Ishikawa (cell line): ENCODE measurements around the gene RPS3.

Source experiments
- CEBPB ChIP-seq: IDR thresholded peaks from 2 replicates; pipeline ENCODE4 v1.6.1; 2012
- CREB1 ChIP-seq: IDR thresholded peaks from 2 replicates; pipeline ENCODE4 v1.6.1; 2012; ENCODE audit warnings: low read depth
- EGR1 ChIP-seq: IDR thresholded peaks from 2 replicates; pipeline ENCODE4 v1.6.1; 2012
- EP300 ChIP-seq: IDR thresholded peaks from 2 replicates; pipeline ENCODE4 v1.6.1; 2012; ENCODE audit warnings: borderline replicate concordance
- FOXM1 ChIP-seq: IDR thresholded peaks from 2 replicates; pipeline ENCODE4 v1.6.1; 2012; ENCODE audit warnings: low read depth, borderline replicate concordance
- NFIC ChIP-seq: IDR thresholded peaks from 2 replicates; pipeline ENCODE4 v1.6.1; 2012
- RAD21 ChIP-seq: IDR thresholded peaks from 2 replicates; pipeline ENCODE4 v1.6.1; 2012; ENCODE audit warnings: low read depth
- TAF1 ChIP-seq: IDR thresholded peaks from 2 replicates; pipeline ENCODE4 v1.6.1; 2012; ENCODE audit warnings: low read depth, mild to moderate bottlenecking
- TCF12 ChIP-seq: IDR thresholded peaks from 2 replicates; pipeline ENCODE4 v1.6.1; 2012; ENCODE audit warnings: low read depth
- TEAD4 ChIP-seq: IDR thresholded peaks from 2 replicates; pipeline ENCODE4 v1.6.1; 2012
- YY1 ChIP-seq: IDR thresholded peaks from 2 replicates; pipeline ENCODE4 v1.6.1; 2012; ENCODE audit warnings: low read depth
- ZBTB7A ChIP-seq: IDR thresholded peaks from 2 replicates; pipeline ENCODE4 v1.6.1; 2012; ENCODE audit warnings: low read depth
- TF ChIP-seq, protein P1 (sequence below): IDR thresholded peaks from 2 replicates; pipeline ENCODE4 v1.6.1; 2012
- TF ChIP-seq, protein P2 (sequence below): IDR thresholded peaks from 2 replicates; pipeline ENCODE4 v1.6.1; 2012; ENCODE audit warnings: low read depth, mild to moderate bottlenecking
- TF ChIP-seq, protein P3 (sequence below): IDR thresholded peaks from 2 replicates; pipeline ENCODE4 v1.6.1; 2012

The RPS3 gene

DNA sequence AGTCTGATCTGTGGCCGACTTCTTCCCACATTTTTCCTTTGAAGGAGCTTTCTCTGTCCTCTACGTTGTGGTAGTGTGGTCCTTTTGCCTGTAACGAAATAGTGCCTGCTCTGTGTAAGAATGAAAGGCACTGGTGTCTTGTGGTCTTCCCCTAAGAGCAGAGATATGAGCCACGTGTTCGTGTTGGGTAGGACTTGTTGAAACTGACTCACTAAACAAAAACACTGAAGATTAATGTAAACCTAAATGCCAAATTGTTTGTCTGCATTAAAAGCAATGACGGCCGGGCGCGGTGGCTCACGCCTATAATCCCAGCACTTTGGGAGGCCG is 10.1 kb upstream of the RPS3 start:
- no peak for TF ChIP-seq EP300
- TF ChIP-seq EGR1 = no peak
- no peak for TF ChIP-seq RAD21
- TF ChIP-seq TEAD4 = no peak
- TF ChIP-seq, protein P1, sequence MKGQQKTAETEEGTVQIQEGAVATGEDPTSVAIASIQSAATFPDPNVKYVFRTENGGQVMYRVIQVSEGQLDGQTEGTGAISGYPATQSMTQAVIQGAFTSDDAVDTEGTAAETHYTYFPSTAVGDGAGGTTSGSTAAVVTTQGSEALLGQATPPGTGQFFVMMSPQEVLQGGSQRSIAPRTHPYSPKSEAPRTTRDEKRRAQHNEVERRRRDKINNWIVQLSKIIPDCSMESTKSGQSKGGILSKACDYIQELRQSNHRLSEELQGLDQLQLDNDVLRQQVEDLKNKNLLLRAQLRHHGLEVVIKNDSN = no peak
- TF ChIP-seq NFIC = no peak
- no peak for TF ChIP-seq CEBPB
- TF ChIP-seq, protein P2, sequence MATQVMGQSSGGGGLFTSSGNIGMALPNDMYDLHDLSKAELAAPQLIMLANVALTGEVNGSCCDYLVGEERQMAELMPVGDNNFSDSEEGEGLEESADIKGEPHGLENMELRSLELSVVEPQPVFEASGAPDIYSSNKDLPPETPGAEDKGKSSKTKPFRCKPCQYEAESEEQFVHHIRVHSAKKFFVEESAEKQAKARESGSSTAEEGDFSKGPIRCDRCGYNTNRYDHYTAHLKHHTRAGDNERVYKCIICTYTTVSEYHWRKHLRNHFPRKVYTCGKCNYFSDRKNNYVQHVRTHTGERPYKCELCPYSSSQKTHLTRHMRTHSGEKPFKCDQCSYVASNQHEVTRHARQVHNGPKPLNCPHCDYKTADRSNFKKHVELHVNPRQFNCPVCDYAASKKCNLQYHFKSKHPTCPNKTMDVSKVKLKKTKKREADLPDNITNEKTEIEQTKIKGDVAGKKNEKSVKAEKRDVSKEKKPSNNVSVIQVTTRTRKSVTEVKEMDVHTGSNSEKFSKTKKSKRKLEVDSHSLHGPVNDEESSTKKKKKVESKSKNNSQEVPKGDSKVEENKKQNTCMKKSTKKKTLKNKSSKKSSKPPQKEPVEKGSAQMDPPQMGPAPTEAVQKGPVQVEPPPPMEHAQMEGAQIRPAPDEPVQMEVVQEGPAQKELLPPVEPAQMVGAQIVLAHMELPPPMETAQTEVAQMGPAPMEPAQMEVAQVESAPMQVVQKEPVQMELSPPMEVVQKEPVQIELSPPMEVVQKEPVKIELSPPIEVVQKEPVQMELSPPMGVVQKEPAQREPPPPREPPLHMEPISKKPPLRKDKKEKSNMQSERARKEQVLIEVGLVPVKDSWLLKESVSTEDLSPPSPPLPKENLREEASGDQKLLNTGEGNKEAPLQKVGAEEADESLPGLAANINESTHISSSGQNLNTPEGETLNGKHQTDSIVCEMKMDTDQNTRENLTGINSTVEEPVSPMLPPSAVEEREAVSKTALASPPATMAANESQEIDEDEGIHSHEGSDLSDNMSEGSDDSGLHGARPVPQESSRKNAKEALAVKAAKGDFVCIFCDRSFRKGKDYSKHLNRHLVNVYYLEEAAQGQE = no peak
- no peak for TF ChIP-seq FOXM1
- no peak for TF ChIP-seq ZBTB7A
- no peak for TF ChIP-seq CREB1
- TF ChIP-seq, protein P3, sequence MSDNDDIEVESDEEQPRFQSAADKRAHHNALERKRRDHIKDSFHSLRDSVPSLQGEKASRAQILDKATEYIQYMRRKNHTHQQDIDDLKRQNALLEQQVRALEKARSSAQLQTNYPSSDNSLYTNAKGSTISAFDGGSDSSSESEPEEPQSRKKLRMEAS = no peak
- TF ChIP-seq TCF12 = no peak
- TF ChIP-seq YY1 = no peak
- no peak for TF ChIP-seq TAF1

DNA sequence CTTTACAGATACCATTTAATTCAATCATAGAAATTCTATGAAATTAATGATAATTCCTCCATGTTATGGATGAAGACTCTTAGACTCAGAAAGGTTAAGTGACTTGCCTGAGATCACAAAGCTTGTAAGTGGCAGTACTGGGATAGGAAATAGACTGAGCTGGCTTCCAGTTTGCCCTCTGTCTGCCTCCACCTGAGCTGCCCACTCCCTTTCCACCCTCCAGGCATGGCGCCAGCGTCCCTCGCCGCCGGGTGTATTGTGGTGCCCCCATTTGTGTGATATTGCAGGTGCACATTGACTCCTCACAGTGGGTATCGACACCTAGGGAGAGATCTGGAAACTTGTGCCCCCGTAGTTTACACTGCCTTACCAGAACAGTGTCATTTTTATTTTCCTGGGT is 9.4 kb upstream of the RPS3 start:
- TF ChIP-seq NFIC (no peak), ZBTB7A (no peak), CREB1 (no peak), FOXM1 (no peak), RAD21 (no peak), YY1 (no peak), TAF1 (no peak), EGR1 (no peak), EP300 (no peak), TEAD4 (no peak), CEBPB (no peak), TCF12 (no peak)
- TF ChIP-seq, protein P3 = no peak
- TF ChIP-seq, protein P1 = no peak
- TF ChIP-seq, protein P2 = no peak

DNA sequence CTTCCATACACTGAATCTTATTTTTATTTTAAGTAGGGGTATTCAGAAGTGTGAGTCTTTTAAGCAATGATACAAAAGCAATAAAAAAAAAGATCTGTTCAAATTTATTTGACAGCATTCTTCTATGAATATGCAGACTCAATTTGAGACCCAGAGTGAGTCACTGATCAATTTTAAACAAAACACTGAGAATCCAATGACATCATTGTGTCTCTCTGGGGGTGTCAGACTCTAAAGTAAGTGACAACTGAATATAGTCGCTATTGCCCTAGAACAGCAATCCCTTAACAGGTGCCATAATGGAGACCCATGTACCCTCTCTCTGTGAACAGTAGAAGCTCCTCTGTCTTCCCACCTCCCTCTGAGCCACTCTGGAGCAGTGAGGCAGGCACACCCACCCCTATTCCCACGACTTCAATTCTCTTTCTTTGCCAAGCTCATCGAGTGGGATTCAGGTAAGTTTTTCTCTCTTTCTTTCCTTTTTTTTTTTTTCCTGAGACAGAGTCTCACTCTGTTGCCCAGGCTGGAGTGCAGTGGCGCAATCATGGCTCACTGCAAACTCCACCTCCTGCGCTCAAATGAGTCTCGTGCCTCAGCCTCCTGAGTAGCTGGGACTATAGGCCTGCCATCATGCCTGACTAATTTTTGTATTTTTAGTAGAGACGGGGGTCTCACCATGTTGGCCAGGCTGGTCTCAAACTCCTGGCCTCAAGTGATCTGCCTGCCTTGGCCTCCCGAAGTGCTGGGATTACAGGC is 5.1 kb upstream of the RPS3 start:
- TF ChIP-seq CEBPB (no peak), CREB1 (no peak), NFIC (no peak), TAF1 (no peak), TCF12 (no peak), ZBTB7A (no peak)

DNA sequence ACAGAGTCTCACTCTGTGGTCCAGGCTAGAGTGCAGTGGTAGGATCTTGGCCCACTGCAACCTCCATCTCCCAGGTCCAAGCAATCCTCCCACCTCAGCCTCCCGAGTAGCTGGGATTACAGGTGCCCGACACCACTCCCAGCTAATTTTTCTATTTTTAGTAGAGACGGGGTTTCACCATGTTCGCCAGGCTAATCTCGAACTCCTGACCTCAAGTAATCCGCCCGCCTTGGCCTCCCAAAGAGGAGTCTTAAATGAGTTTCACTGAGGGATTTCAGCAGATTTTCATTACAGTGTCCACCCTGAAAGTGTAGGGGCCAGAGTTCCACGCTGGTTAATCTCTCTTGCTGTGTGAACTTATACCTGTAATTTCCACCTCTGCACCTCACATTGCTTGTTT is 412 bp upstream of the RPS3 start:
- TF ChIP-seq CREB1 (no peak), NFIC (no peak), CEBPB (no peak), FOXM1 (no peak), TEAD4 (no peak)
- TF ChIP-seq, protein P1 = no peak

DNA sequence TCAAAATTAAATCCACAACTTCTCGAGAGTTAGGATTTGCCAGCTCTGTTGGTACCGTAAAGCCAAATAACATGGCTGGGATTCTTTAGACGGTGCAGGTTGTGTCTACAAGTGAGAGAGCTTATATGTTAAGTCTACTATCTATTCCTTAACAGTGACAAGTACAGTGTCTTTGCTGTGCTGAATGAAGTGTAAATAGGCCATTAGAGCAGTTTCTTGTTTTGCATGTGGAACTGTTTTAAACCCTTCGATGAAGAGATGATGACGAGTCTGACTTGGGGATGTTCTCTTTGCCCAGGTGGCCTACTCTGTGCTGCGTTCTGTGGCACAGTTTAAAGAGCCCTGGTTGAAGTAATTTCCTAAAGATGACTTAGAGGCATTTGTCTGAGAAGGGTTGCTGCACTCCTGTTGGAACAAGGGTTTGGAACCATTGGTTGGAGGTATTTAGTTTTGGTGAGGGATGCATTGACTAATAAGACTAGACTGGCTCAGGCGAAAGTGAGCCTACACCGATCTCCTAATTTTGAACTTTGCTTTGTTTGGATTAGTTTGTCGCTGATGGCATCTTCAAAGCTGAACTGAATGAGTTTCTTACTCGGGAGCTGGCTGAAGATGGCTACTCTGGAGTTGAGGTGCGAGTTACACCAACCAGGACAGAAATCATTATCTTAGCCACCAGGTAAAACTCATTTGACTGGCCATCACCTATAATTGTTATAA is 988 bp downstream of the RPS3 start:
- TF ChIP-seq EGR1 (no peak), TEAD4 (no peak), TAF1 (no peak), CREB1 (no peak), NFIC (no peak), TCF12 (no peak), RAD21 (no peak), YY1 (no peak), CEBPB (no peak)
- TF ChIP-seq, protein P2 = no peak
- TF ChIP-seq, protein P3 = no peak
